Activated naive CD8-positive, alpha-beta T cell (primary cell): ENCODE measurements around the gene BBS9.
"Not testable (repeated sequence)": the region's sequence is repeated elsewhere in the genome, so short reads cannot be mapped to it uniquely, and the experiment has no call there.

Experiments
- H3K27ac Mint-ChIP-seq: one replicate; pipeline ENCODE4 v1.8.0; 2021; ENCODE audit warnings: mixed read lengths
- H3K27me3 Mint-ChIP-seq: one replicate; pipeline ENCODE4 v1.8.0; 2021; ENCODE audit warnings: mixed read lengths
- H3K36me3 Mint-ChIP-seq: one replicate; pipeline ENCODE4 v1.8.0; 2021; ENCODE audit warnings: mixed read lengths
- H3K4me1 Mint-ChIP-seq: one replicate; pipeline ENCODE4 v1.8.0; 2021; ENCODE audit warnings: low read depth, mixed read lengths
- H3K4me3 Mint-ChIP-seq: one replicate; pipeline ENCODE4 v1.8.0; 2021; ENCODE audit warnings: mild to moderate bottlenecking, mixed read lengths
- H3K9me3 Mint-ChIP-seq: one replicate; pipeline ENCODE4 v1.8.0; 2021; ENCODE audit warnings: low read depth, mixed read lengths

Gene BBS9

GRCh38 chr7:33128990-33129805 lies at the start of gene BBS9:
TSS of gene BBS9 (plus strand) at chr7:33129564. CDS start at chr7:33146253, 16,689 bp downstream.
- H3K36me3 Mint-ChIP-seq = peaks cover 4% of the 10 kb centered on the region
- no peaks in the 10 kb centered on the region for H3K27me3 Mint-ChIP-seq
- H3K4me1 Mint-ChIP-seq = peaks cover 29% of the 10 kb centered on the region

GRCh38 chr7:33079763-33080690 lies 49.3 kb upstream of the BBS9 start:
- Mint-ChIP-seq H3K4me1 (peaks cover 10% of the 10 kb centered on the region), H3K27ac (no peak overlapping the region), H3K9me3 (no peaks in the 10 kb centered on the region), H3K36me3 (peaks cover under 1% of the 10 kb centered on the region), H3K4me3 (no peak overlapping the region), H3K27me3 (peaks cover 5% of the 10 kb centered on the region)

More at GRCh38 chr7:33128990-33129805, at the start of gene BBS9:
- peak within 1 kb of the TSS; percentile 79 for H3K27ac Mint-ChIP-seq
- no peaks in the 10 kb centered on the region for H3K9me3 Mint-ChIP-seq
- peak within 1 kb of the TSS; percentile 95 for H3K4me3 Mint-ChIP-seq

GRCh38 chr7:33087356-33087755 lies 42.0 kb upstream of the BBS9 start:
- Mint-ChIP-seq H3K27me3 (no peaks in the 10 kb centered on the region), H3K9me3 (no peaks in the 10 kb centered on the region), H3K4me3 (no peak overlapping the region), H3K27ac (no peak overlapping the region), H3K4me1 (no peaks in the 10 kb centered on the region), H3K36me3 (no peaks in the 10 kb centered on the region)

GRCh38 chr7:33087858-33088257 lies 41.5 kb upstream of the BBS9 start:
- Mint-ChIP-seq H3K4me3 (no peak overlapping the region), H3K27me3 (no peaks in the 10 kb centered on the region), H3K4me1 (no peaks in the 10 kb centered on the region), H3K27ac (no peak overlapping the region), H3K9me3 (no peaks in the 10 kb centered on the region), H3K36me3 (peaks cover 3% of the 10 kb centered on the region)

GRCh38 chr7:33089142-33089541 lies 40.2 kb upstream of the BBS9 start:
- H3K9me3 Mint-ChIP-seq = no peaks in the 10 kb centered on the region
- no peaks in the 10 kb centered on the region for H3K27me3 Mint-ChIP-seq
- no peak overlapping the region for H3K27ac Mint-ChIP-seq
- no peak overlapping the region for H3K4me3 Mint-ChIP-seq
- H3K36me3 Mint-ChIP-seq = peaks cover 3% of the 10 kb centered on the region
- no peaks in the 10 kb centered on the region for H3K4me1 Mint-ChIP-seq

- no peaks in the 10 kb centered on the region for H3K27me3 Mint-ChIP-seq
- H3K9me3 Mint-ChIP-seq = no peaks in the 10 kb centered on the region
- H3K36me3 Mint-ChIP-seq = peaks cover 3% of the 10 kb centered on the region
- no peaks in the 10 kb centered on the region for H3K4me1 Mint-ChIP-seq
- no peak overlapping the region for H3K27ac Mint-ChIP-seq
- H3K4me3 Mint-ChIP-seq = no peak overlapping the region
Observed at GRCh38 chr7:33091111-33091531, 38.2 kb upstream of the BBS9 start.

GRCh38 chr7:33091641-33092191 lies 37.6 kb upstream of the BBS9 start:
- Mint-ChIP-seq H3K4me3 (no peak overlapping the region), H3K27ac (no peak overlapping the region), H3K9me3 (no peaks in the 10 kb centered on the region), H3K4me1 (no peaks in the 10 kb centered on the region), H3K36me3 (peaks cover 3% of the 10 kb centered on the region), H3K27me3 (no peaks in the 10 kb centered on the region)

- H3K27ac Mint-ChIP-seq = no peak overlapping the region
- no peaks in the 10 kb centered on the region for H3K4me1 Mint-ChIP-seq
- H3K4me3 Mint-ChIP-seq = no peak overlapping the region
- H3K9me3 Mint-ChIP-seq = no peaks in the 10 kb centered on the region
- peaks cover 5% of the 10 kb centered on the region for H3K36me3 Mint-ChIP-seq
- H3K27me3 Mint-ChIP-seq = no peaks in the 10 kb centered on the region
Observed at GRCh38 chr7:33093266-33093665, 36.1 kb upstream of the BBS9 start.

GRCh38 chr7:33094745-33095275 lies 34.6 kb upstream of the BBS9 start:
- not testable (repeated sequence) for H3K4me3 Mint-ChIP-seq, H3K4me1 Mint-ChIP-seq, H3K27ac Mint-ChIP-seq, H3K9me3 Mint-ChIP-seq, H3K27me3 Mint-ChIP-seq, H3K36me3 Mint-ChIP-seq

GRCh38 chr7:33099154-33099940 lies 30.0 kb upstream of the BBS9 start:
- Mint-ChIP-seq H3K27ac (no peak overlapping the region), H3K4me3 (no peak overlapping the region)

GRCh38 chr7:33100770-33101169 lies 28.6 kb upstream of the BBS9 start:
- Mint-ChIP-seq H3K27ac (no peak overlapping the region), H3K27me3 (no peaks in the 10 kb centered on the region), H3K4me3 (no peak overlapping the region), H3K9me3 (no peaks in the 10 kb centered on the region), H3K36me3 (peaks cover 6% of the 10 kb centered on the region), H3K4me1 (peaks cover 23% of the 10 kb centered on the region)

More at GRCh38 chr7:33099154-33099940, 30.0 kb upstream of the BBS9 start:
- Mint-ChIP-seq H3K4me1 (peaks cover 15% of the 10 kb centered on the region), H3K36me3 (peaks cover 6% of the 10 kb centered on the region), H3K27me3 (no peaks in the 10 kb centered on the region), H3K9me3 (no peaks in the 10 kb centered on the region)

GRCh38 chr7:33101906-33102305 lies 27.5 kb upstream of the BBS9 start:
- H3K27ac Mint-ChIP-seq = peak overlapping the region; percentile 34
- H3K4me1 Mint-ChIP-seq = peaks cover 33% of the 10 kb centered on the region
- H3K9me3 Mint-ChIP-seq = no peaks in the 10 kb centered on the region
- no peak overlapping the region for H3K4me3 Mint-ChIP-seq
- H3K27me3 Mint-ChIP-seq = no peaks in the 10 kb centered on the region
- peaks cover 6% of the 10 kb centered on the region for H3K36me3 Mint-ChIP-seq

GRCh38 chr7:33107136-33108066 lies 22.0 kb upstream of the BBS9 start:
- no peaks in the 10 kb centered on the region for H3K27me3 Mint-ChIP-seq
- H3K4me3 Mint-ChIP-seq = peak overlapping the region; percentile 96
- no peaks in the 10 kb centered on the region for H3K36me3 Mint-ChIP-seq
- H3K27ac Mint-ChIP-seq = no peak overlapping the region
- H3K9me3 Mint-ChIP-seq = no peaks in the 10 kb centered on the region
- H3K4me1 Mint-ChIP-seq = peaks cover 52% of the 10 kb centered on the region
